ENCODE results near the gene NAPG.
"Not testable (repeated sequence)": the region's sequence is repeated elsewhere in the genome, so short reads cannot be mapped to it uniquely, and the experiment has no call there.

The NAPG gene

DNA sequence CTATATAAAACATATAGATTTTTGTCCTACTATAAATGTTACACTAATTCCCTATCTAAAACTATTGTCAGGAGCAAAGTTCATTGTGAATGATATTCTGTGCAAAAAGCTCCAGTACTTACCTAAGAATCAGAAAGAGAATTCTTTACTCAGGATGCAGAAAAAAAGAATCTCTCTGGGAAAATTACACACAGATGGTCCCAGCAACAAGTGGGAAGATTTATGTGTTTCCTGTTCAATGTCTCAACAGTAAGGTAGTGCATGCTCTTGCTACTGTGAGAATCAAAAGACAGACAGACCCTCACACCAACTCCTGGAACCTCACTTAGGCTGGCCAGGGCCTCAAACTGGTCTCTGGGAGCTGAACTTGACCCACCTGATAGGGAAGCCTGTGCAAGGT lies 11.2 kb upstream of the NAPG start:
- FAIRE-seq, result no peak

DNA sequence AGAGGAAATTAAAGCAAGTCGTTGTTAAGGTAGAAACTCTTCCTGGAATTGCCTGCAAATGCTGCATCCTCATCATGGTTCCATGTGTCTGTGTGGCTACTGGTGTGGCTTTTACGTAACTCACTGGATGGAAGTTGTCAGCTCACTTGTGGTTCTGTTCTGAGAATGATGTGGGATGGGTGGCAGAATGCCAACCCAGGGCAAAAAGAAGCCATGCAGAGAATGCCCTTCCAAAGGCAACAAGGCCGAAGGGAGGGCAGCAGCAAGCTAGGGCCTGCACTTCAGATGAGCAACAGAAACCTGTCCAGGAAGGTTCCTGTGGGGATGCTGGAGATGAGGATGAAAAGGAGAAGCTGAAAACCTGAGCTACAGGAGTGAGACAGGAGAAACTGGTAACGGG lies 10.4 kb upstream of the NAPG start:
- no peak for FAIRE-seq

DNA sequence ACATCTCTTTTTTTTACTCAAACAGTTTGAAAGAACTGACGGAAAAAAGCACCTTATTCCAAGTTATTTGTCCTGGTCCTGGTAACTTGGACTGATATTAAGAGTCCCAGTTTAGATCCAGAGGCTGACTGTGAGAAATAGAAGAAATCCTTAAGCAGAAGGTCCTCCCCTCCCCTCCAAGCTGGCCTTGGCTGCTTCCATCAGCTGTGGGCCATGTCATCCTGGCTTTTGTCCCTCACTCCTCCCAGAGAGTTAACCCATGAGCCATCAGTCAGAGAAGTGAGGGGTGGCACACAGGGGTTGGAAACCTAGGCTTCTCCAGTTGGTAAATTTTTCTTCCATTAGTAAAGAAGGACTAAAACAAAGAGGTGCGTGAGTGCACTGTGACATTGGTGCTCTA lies 9.7 kb upstream of the NAPG start:
- FAIRE-seq, result no peak

DNA sequence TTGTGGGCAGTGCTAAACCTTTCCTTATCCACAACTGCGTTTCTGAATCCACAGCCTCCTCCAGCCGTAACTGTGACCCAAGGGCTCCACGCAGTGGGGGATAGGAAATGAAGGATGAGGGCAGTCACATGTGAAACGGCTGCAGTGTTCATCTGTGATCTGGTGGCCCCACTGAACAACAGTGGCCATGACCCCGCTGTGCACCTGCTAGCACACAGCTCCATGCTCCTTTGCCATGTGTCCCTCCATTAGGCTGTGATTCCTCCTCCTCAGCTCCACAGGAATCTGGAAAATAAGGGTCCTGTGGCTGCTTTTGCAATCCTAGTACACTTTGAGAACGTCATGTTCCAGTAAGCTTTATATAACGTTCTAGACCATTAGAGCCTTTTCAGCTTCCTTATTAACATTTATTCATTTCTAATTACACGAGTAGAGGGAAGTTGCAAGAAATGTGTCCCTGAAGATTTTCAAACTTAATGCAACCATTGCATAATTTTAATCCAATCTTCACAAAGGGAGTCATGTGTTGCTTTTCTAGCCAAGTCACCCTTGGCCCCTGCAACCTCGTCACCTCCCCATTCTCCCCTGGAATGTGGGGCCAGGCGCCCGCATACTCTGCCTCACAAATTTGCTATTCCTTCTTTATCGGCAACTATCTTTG lies 7.1 kb upstream of the NAPG start:
- FAIRE-seq, result no peak

DNA sequence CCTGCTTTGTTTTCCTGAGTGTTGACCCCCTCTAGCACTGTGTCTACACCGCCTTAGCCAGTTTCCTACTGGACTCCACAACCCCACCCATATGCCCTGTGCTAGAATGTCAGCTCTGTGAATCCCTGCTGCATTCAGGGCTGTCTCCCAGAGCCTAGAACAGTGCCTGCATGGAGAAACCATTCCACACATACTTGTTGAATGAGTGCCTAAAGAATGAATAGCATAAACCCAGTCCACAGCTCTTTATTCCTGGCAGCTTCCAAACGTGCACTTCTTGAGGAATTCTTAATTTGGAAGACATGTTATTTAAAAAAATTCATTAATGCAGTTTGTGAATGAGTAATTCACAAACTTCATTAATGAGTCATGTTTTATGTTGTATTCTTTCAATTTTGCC lies 6.5 kb upstream of the NAPG start:
- FAIRE-seq, result no peak

DNA sequence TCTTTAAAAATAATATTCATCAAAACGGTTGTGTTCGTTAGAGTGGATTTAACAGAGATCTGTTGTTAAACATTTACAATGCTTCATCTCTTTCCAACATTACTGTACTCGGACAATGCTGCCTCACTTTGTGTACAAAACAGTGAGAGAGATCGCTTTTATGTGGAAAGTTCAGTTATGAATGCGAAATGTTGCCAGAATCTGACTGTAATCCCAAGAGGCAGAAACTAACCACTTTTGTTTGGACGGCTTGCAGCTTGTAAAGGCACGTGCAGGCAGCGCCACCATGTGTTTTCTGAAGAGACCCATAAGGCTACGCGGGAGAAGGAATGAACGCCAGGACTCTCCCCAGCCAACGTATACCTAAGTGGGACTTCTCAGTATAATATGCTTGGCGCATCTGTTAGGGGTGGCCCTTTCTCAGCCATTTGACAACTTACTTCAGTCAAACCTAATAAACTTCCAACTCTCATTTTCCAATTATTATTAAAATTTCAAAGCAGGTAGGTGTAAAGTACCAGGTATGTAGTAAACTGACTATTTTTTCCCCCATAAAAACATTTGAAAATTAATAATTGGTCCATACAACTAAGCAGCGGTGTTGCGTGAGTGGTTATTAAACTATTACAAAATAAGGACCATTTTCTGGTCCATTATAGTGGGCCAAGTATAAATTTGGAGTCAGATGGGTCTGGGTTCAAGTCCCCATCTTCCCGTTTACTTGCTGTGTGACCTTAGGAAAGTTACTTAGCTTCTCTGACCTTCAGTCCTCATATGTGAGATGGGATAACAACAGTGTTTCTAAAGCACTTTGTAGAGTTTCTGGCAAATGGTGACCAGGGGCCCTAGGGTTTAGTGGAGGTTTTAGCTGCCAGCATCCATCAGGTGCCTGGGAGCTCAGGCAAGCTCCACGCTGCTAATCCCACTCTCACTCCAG lies 5.6 kb upstream of the NAPG start:
- no peak for FAIRE-seq

DNA sequence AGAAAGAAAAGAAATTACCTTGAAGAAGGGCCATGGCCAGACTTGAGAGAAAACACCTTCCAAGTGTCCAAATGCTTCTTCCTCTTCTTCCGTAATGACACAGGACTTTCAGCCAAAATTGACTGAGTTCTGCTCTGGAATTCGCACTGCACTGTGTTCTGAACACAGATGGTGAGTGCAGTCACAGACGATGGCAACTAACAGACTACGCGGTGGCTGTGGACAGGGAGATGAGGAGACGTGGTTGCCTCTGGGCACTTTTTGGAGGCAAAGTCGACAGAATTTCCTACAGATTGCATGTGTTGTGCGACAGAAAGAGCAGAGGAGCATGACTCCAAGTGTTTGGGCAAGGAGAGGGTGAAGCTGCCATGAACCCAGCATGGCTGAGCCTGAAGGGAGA lies 4.3 kb upstream of the NAPG start:
- no peak for FAIRE-seq

DNA sequence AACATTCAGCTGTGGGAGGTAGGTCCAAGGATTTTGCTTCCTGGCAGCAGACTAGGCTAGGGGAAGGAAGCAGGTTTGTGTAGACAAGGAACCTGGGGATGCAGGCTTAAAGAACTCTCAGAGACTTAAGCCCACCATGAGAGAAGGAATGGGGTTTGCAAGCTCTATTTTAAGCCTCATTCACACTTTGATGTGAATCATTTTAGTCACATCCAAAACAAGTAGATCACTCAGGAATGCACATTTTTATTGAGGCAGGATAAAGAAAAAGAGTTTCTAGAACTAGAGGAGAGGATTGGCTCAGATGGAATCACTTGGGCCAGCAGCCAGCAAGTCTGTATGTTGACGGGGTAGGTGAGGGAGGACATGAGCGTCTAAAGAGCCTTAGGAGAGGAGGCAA lies 3.3 kb upstream of the NAPG start:
- FAIRE-seq, result no peak

DNA sequence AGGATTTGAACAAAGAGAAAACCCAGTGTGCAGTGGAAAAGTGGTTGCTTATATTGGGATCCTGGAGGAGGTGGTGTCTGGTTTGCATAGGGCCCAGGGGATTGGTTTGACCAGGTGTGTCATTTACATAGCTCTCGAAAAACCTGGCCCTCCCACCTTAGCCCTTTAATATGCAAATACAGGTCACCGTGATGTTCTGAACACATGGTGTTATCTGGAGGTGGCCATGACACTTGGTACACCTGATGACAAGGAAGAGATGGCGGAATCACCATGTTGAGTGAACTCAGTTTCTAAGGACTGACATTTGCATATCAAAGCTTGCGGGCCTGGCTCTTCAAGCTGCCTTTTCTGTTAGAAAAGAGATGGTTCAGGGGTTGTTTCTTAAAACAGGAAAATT lies 2.3 kb upstream of the NAPG start:
- no peak for FAIRE-seq

DNA sequence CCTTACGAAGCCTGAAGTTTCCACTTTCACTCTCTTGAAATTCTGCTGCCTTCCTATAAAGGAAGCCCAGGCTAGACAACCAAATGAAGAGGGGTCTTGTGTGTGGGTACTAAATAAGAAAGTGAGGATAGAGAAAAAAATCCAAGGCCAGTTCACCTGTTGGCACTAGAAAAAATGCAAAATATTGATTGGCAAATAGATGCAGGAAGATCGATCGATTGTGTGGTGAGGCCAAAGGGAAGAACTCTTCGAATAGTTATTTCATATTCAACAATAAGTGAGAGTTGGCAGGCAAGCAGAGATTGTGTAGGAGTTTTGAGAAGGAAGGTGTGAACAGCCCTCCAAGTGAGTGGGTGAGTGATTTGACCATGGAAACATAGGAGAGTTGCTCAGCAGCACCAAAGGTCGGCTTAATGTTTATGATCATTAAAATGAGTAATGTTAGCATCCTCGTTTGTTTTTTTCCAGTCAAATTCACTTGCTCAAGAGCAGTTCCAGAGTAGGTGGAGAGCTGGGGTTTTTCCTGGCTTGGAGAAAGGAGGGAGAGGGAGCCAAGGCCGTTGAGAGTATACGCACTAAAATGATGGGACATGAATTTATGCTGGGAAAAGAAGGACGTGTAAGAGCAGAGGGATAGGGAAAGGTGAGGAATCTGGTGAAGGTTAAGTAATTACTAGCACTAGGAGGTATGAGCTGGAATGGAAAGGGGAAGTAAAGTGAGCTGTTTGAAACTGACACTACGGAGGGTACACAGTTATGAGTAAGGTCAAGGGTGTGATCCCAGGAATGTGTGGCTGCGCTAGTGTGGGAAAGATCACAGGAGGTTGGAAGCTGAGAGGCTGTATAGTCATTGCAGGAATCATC lies 1.1 kb upstream of the NAPG start:
- no peak for FAIRE-seq

DNA sequence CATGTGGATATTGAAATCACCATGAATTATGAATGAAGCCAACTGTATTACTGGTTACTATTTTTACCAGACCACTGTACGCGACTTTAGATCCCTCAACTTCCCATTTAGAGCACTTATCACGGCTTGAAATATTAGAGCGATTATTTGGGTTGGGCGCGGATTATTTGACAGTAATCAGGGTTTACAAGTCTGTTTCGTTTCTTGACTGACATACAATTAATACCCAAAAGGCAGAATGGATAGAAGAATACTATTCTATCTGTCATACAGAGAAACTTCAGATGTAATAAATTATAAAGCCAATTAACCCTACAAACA lies 496 bp upstream of the NAPG start:
- no peak for FAIRE-seq

DNA sequence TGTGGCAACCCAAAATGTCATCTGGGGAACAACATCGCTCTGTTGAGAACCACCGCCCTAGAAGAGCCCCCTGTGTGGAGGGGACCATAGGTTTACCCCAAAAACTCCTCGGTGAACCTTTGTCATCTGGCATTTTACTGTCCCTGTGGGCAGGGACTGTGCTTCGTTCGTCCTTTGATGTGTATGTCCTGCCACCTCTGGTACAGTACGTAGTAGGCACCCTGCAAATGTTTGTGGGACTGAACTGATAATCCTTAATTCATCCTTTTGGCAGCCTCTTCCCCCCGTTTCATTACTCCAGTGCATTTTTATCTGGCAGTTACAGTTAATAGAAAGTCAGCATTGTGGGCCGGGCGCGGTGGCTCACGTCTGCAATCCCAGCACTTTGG lies 728 bp downstream of the NAPG start:
- FAIRE-seq, result no peak

DNA sequence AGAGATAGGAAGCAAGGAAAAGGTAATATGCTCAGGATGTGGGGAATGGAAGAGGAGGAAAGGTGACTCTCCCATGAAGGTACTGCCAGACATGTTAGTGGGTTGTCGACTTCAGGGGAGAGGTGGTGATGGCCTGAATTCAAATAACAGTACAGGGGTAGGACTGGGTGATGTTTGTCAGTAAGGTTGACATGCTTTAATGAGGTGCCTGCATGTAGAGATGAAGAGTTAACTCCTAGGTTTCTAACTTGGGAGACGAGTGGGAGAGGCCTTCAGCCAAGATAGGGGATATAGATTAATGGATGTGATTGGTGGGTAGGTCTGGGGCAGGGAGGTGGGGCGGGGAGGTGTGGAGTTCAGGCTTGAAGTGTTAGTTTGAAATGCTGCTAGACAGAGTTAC lies 2.6 kb downstream of the NAPG start:
- no peak for FAIRE-seq

DNA sequence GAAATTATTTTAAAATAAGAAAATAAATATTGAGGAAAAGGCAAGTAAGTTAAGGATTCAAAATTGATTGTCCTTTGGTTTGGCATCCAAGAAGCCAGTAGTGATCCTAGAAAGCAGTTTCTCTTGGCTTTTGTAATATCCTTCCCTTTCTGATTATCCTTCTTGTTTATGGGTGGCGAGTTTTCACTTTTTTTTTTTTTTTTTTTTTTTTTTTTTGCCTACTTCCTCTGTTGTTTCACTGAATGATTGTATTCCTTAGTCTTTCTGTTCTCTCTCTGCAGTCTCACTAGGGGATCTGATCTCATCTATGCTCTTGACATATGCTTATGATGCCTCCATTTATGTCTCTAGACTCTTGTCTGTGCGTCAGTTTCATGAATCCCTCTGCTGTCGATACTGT lies 4.2 kb downstream of the NAPG start:
- no peak for FAIRE-seq

DNA sequence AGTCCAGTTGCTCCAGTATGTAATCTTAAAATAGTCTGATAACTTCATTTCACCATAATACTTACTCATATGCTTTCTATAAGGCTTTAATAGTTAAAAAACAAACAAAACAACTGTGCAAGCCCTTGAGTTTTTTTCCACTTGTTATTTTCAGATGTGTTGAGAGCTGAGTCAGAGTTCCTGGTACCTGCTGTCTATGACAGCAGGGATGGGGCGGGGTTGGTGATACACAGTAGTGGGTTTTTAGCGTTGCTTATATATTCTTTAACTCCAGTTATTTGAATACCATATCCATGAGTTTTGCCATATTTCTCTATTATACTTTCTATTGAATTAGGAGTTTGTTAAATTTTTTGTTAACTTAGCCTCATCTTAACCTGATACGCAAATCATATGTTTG lies 5.0 kb downstream of the NAPG start:
- no peak for FAIRE-seq

DNA sequence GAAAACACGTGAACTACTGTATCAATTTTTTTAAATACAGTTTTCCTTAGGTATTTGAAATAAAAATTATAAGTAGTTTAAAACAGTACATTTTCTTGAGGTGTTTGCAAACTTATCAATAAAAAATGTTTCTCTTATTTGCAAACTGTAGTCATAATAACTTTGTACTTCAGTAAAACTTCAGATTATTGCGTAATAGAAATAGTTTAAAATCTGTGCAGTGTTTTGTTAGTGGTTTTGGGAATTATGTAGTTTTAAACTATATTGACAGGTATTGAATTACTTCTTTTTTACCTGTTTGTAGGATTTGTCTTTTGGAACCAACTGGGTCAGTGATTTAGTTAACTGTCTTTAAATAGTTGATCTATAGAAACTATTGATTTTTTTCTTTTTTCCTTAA lies 7.3 kb downstream of the NAPG start:
- FAIRE-seq, result peak; percentile 10

DNA sequence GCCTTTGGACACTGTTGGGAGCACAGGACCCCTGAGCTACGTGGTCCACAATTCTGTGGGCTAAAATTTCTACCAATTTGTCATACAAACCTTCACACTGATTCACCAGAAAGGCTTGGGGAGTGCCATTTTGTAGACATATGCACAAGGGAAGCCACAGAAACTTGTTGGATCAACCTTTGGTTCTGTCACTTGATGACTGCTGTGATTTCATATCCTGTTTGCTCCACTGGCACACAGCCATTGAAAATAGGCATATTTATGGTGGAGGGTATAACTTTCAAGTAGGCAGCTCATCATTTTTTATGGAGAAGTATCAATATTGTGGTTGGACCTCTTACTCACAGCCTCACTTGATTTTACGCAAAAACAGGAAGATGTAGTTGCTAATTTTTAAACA lies 10.5 kb downstream of the NAPG start:
- no peak for FAIRE-seq

DNA sequence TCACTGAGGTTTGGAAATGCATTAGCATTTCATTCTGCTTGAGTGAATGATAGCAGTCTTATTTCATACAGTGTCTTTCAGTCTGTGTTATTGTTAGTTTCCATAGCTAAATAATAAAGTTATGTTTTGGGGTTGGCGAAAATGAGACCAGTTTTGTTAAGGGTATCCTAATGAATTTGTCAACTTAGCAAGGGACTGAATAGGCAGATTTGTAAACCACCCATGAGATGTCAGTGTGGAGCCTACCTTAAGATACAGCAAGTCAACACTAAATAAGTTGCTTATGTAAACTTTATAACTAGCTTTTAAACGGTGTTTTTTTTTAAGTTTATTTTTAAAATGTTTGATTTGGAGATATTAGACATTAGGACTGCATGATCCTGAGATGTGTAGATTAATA lies 11.9 kb downstream of the NAPG start:
- no peak for FAIRE-seq

DNA sequence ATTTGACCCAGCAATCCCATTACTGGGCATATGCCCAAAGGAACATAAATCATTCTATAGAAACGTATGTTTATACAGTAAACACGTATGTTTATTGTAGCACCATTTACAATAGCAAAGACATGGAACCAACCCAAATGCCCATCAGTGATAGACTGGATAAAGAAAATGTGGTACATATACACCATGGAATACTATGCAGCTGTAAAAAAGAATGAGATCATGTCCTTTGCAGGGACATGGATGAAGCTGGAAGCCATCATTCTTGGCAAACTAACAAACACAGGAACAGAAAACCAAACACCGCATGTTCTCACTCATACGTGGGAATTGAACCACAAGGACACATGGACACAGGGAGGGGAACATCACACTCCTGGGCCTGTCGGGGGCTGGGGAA lies 13.3 kb downstream of the NAPG start:
- not testable (repeated sequence) for FAIRE-seq

DNA sequence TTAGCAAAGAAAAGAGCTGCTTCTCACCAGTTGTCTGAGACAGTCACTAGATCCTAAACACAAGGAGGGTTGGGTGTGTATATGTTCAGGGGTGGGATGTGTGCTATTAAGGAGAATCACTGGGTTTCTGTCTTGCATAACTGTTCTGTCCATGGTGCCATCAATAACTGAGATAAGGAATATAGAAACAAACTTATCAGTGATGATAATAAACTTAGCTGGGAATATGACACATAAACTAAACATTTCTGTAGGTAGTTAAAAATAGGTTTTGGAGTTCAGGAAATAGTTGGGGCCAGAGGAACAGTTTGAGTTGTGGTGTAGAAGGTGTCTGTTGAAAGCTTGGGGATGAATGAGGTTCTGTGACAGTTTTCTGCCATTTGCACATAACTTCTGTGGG lies 17.4 kb downstream of the NAPG start:
- FAIRE-seq, result no peak

DNA sequence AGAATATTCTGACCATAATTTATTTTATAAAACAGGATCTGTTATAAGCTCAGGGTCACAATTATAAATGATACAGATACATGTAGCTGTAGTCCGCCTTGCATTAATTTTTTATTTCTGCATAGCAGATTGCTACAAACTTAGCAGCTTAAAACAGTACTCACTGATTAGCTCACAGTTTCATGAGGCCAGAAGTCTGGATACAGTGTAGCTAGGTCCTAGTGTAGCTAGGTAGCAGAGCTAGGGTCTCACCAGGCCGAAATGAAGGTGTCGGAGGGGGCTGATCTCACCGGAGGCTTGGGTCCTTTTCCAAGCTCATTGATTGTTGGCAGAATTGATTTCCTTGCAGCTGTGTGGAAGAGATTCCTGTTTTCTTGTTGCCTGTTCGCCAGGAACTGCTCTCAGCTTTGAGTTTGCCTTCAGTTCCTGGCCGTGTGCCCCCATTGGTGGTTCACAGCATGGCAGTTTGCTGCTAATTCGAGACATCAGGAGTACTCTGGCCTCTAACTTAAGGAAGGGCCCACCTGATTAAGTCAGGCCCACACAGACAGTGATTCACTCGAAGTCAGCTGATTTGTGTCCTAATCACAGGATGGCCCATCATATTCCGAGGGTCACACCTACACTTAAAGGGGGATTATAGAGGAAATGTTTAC lies 18.4 kb downstream of the NAPG start:
- no peak for FAIRE-seq

DNA sequence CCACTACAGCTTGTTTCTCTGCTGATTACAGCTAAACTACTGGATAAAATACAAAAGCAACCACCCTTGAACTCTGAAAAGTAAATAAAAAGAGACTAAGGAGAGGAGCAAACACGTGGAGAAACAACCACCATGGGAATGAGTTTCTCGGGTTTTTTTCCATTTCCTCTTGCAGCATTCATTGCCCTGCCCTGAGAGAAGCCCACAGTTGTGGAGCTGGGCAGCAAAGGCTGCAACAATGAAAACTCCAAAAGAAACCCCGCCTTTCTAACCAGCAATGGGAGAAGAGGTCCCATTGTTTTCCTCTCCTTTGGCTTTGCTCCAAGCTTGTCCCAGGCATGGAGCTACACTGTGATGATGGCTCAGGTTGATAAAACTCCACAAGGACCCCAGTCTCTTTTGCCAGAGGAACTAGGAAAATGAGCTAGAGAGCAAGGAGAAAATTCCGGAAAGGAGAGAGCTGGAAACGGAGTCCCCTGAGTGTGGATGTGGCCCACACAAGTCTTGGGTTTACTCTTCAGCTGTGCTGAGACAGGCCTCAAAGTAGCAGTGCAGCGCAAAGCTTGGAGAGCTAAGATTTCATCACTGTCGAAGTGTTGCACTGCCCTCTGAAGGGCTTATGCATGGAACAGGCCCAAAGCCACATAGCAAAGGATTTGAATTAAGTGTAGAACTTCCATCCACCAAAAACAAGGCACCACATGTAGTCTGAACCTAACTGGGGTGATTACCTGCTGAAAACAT lies 20.9 kb downstream of the NAPG start:
- no peak for FAIRE-seq

All from colon (tissue), 2 donors.